DND-41 (cell line): ENCODE measurements around the gene WDFY3.

Experiments used
- ATAC-seq: fragments of 200-7000 bp; cut with Tn5 transposase; 3 replicates; pipeline ENCODE4 v1.9.1; 2021; ENCODE audit warnings: low read depth; ENCODE audit not compliant: insufficient read depth
- DNase-seq: peaks from one replicate; pipeline ENCODE4 v3.0.0-alpha.2; 2020
- H2AFZ ChIP-seq: 2 replicates; pipeline ENCODE4 v1.6.0; 2012; ENCODE audit warnings: low read depth, low read length
- H3K27ac ChIP-seq: 2 replicates; pipeline ENCODE4 v1.5.1; 2012; ENCODE audit warnings: low read length, inconsistent platforms
- H3K27me3 ChIP-seq: fragments of 200-600 bp; sonication (generic); 2 replicates; pipeline ENCODE4 v1.6.0; 2012; ENCODE audit warnings: low read length, mild to moderate bottlenecking, inconsistent platforms; ENCODE audit not compliant: insufficient read depth, poor library complexity
- H3K36me3 ChIP-seq: 2 replicates; pipeline ENCODE4 v1.5.1; 2012; ENCODE audit warnings: low read length, inconsistent platforms; ENCODE audit not compliant: insufficient read depth
- H3K4me1 ChIP-seq: 2 replicates; pipeline ENCODE4 v1.5.1; 2012; ENCODE audit warnings: mild to moderate bottlenecking, low read length; ENCODE audit not compliant: insufficient read depth
- H3K4me2 ChIP-seq: 2 replicates; pipeline ENCODE4 v1.6.0; 2012; ENCODE audit warnings: mild to moderate bottlenecking, moderate library complexity, low read length, inconsistent platforms; ENCODE audit not compliant: insufficient read depth
- H3K4me3 ChIP-seq, 2 experiments: fragments of 200-600 bp in 1 of 2; shearing (Covaris generic) in 1 of 2; 2 replicates each; pipeline ENCODE4 v1.5.1; 2012 to 2016; ENCODE audit warnings: inconsistent platforms in 2 of 2, low read length in 2 of 2, mild to moderate bottlenecking in 2 of 2, low read depth in 1 of 2, moderate library complexity in 1 of 2
- H3K79me2 ChIP-seq: 2 replicates; pipeline ENCODE4 v1.6.0; 2012; ENCODE audit warnings: low read length, inconsistent platforms; ENCODE audit not compliant: insufficient read depth
- H3K9ac ChIP-seq: 2 replicates; pipeline ENCODE4 v1.6.0; 2012; ENCODE audit warnings: low read depth, mild to moderate bottlenecking, inconsistent platforms, low read length, moderate library complexity
- H3K9me3 ChIP-seq: 2 replicates; pipeline ENCODE4 v1.5.1; 2012; ENCODE audit warnings: low read length, moderate library complexity, mild to moderate bottlenecking, inconsistent platforms; ENCODE audit not compliant: insufficient read depth, severe bottlenecking
- H4K20me1 ChIP-seq: 2 replicates; pipeline ENCODE4 v1.6.0; 2012; ENCODE audit warnings: low read length; ENCODE audit not compliant: insufficient read depth
- CTCF ChIP-seq: IDR thresholded peaks from 2 replicates; pipeline ENCODE4 v1.5.1; 2012; ENCODE audit warnings: borderline replicate concordance, low read length, moderate library complexity, mild to moderate bottlenecking; ENCODE audit not compliant: poor library complexity, severe bottlenecking; ENCODE audit errors: extremely low read depth
- EZH2 ChIP-seq: IDR thresholded peaks from 3 replicates; pipeline ENCODE4 v1.6.1; 2012; ENCODE audit warnings: borderline replicate concordance, low read depth, mild to moderate bottlenecking, moderate library complexity, low read length, inconsistent platforms; ENCODE audit not compliant: severe bottlenecking

WDFY3 gene

GRCh38 chr4:84677995-84678394, 288.5 kb downstream of the WDFY3 start:
- DNase-seq: no peak
- Histone ChIP-seq H3K27me3 (peaks cover 6% of the 10 kb centered on the region), H3K9ac (no peak overlapping the region), H3K9me3 (no peaks in the 10 kb centered on the region), H2AFZ (no peak overlapping the region), H3K4me3 (no peak overlapping the region), H3K79me2 (no peaks in the 10 kb centered on the region), H4K20me1 (no peaks in the 10 kb centered on the region), H3K27ac (no peak overlapping the region), H3K36me3 (no peaks in the 10 kb centered on the region), H3K4me1 (peaks cover 14% of the 10 kb centered on the region), H3K4me2 (no peak overlapping the region)
- no peak for ATAC-seq
- TF ChIP-seq EZH2 (no peak), CTCF (no peak)

- Histone ChIP-seq H4K20me1 (no peaks in the 10 kb centered on the region), H3K9ac (no peak overlapping the region), H3K27ac (no peak overlapping the region), H3K79me2 (no peaks in the 10 kb centered on the region), H3K9me3 (no peaks in the 10 kb centered on the region), H3K27me3 (peaks cover 6% of the 10 kb centered on the region), H3K36me3 (no peaks in the 10 kb centered on the region), H3K4me3 (no peak overlapping the region), H3K4me1 (peaks cover 13% of the 10 kb centered on the region), H3K4me2 (no peak overlapping the region), H2AFZ (no peak overlapping the region)
- DNase-seq (no peak), ATAC-seq (no peak)
- TF ChIP-seq CTCF (no peak), EZH2 (no peak)
Observed at GRCh38 chr4:84677093-84677492, 289.4 kb downstream of the WDFY3 start.

- DNase-seq (no peak), ATAC-seq (no peak)
- H3K27ac ChIP-seq: no peak overlapping the region
- H3K4me2 ChIP-seq: no peak overlapping the region
- no peaks in the 10 kb centered on the region for H4K20me1 ChIP-seq
- no peaks in the 10 kb centered on the region for H3K27me3 ChIP-seq
- H3K79me2 ChIP-seq: no peaks in the 10 kb centered on the region
- H3K36me3 ChIP-seq: no peaks in the 10 kb centered on the region
- H3K9me3 ChIP-seq: no peaks in the 10 kb centered on the region
- no peak overlapping the region for H3K4me3 ChIP-seq
- no peaks in the 10 kb centered on the region for H3K4me1 ChIP-seq
- TF ChIP-seq CTCF: no peak
- no peak for TF ChIP-seq EZH2
- H2AFZ ChIP-seq: no peak overlapping the region
- no peak overlapping the region for H3K9ac ChIP-seq
Observed at GRCh38 chr4:84673475-84674240, 292.8 kb downstream of the WDFY3 start.

GRCh38 chr4:84672177-84672576, 294.3 kb downstream of the WDFY3 start:
- Histone ChIP-seq H3K4me2 (no peak overlapping the region), H3K27ac (no peak overlapping the region), H3K4me3 (no peak overlapping the region), H3K27me3 (no peaks in the 10 kb centered on the region), H3K4me1 (no peaks in the 10 kb centered on the region), H4K20me1 (no peaks in the 10 kb centered on the region), H3K36me3 (no peaks in the 10 kb centered on the region), H3K79me2 (no peaks in the 10 kb centered on the region), H2AFZ (no peak overlapping the region), H3K9me3 (no peaks in the 10 kb centered on the region), H3K9ac (no peak overlapping the region)
- DNase-seq (no peak), ATAC-seq (no peak)
- TF ChIP-seq EZH2: no peak
- TF ChIP-seq CTCF: no peak
